Measurements from ENCODE around the gene HOXC9.

DNA sequence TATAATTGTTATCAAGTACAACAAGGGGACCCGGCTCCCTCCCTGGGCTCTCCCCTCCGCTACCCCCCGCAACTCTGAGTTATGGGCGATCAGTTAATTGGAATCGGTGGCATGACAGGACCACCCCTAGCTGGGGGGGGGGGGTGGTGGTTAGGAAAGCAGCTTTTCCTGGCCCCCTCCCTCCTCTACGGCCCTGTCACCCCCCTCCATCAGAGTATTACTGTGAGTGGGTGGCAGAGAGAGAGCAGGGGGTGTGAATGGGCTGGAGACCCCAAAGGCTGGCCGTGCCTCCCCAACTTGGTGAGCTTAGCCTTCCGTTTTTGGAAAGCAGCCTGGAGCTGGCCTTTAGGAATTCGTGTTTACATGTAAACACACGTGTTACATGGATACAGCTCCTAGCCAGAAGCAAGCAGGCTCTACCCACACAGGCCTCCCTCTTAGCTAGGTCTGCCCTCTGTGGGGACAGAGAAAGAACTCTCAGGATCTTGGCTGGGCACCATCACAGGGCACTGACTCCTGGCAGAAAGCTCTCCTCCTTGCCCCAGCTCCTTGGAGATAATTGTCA lies 52.6 kb downstream of the HOXC9 start:
- TF ChIP-seq, protein P1, sequence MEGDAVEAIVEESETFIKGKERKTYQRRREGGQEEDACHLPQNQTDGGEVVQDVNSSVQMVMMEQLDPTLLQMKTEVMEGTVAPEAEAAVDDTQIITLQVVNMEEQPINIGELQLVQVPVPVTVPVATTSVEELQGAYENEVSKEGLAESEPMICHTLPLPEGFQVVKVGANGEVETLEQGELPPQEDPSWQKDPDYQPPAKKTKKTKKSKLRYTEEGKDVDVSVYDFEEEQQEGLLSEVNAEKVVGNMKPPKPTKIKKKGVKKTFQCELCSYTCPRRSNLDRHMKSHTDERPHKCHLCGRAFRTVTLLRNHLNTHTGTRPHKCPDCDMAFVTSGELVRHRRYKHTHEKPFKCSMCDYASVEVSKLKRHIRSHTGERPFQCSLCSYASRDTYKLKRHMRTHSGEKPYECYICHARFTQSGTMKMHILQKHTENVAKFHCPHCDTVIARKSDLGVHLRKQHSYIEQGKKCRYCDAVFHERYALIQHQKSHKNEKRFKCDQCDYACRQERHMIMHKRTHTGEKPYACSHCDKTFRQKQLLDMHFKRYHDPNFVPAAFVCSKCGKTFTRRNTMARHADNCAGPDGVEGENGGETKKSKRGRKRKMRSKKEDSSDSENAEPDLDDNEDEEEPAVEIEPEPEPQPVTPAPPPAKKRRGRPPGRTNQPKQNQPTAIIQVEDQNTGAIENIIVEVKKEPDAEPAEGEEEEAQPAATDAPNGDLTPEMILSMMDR (IDR thresholded peaks at IDR 0.05): no peak
- TF ChIP-seq ZFX (IDR thresholded peaks at IDR 0.05; ENCODE audit: borderline replicate concordance): no peak

All from 22Rv1 (cell line).